ENCODE data around the gene SEPTIN8. TPM values are rescaled to one million over a fixed set of nuclear protein-coding genes. Genes with fewer than 3 reads are reported as not detected.

Gene SEPTIN8
- polyA plus RNA-seq, 1 of the 3 experiments (the other 2 are of a cell fraction): 54.9 TPM

- ChIA-PET POLR2A (interaction anchor here (1.1 kb wide), 1 partner anchor 20 kb away, joined by 4 read pairs; no protein-coding TSS in a partner anchor), CTCF (interaction anchor here (0.6 to 1.8 kb wide), 12 partner anchors 8 to 237 kb away, joined by 3 to 7 read pairs (median 3); partner anchors contain the start of genes CCNI2, GDF9, SOWAHA and UQCRQ)
- Histone ChIP-seq H3K9me3 (no peaks in the 10 kb centered on the region), H3K27me3 (ENCODE audit: insufficient read depth) (no peaks in the 10 kb centered on the region), H3F3A (replicated peaks; ENCODE audit: insufficient read depth) (no peaks in the 10 kb centered on the region), H3K36me3 (replicated peaks in 1 of 2; ENCODE audit: control insufficient read depth in 1 of 2, insufficient read depth in 2 of 2, low read length in 1 of 2) (peaks cover 3 to 6% of the 10 kb centered on the region in 2 experiments), H3K4me1 (ENCODE audit: control insufficient read depth in 1 of 2, insufficient read depth in 2 of 2, low read depth in 1 of 2, low read length in 1 of 2) (peaks cover 3 to 6% of the 10 kb centered on the region in 2 experiments; a peak in 2 of 4 replicates), H3K4me2 (peak overlapping the region; percentile 89), H3K79me2 (ENCODE audit: insufficient read depth) (peaks cover 37% of the 10 kb centered on the region; the same call in 1 of the 2 replicates), H3K9me2 (no peaks in the 10 kb centered on the region), H2AFZ (ENCODE audit: low read depth) (peak overlapping the region; percentile 89), H3K4me3 (ENCODE audit: low read depth in 2 of 2, low read length in 1 of 2) (peak overlapping the region; percentile 88 to 89), H3K27ac (ENCODE audit: low read depth in 2 of 2, low read length in 1 of 2) (peak overlapping the region in 1 of 2 experiments; percentile 54; a peak in 1 of 4 replicates), H4K20me1 (ENCODE audit: insufficient read depth) (peaks cover 5% of the 10 kb centered on the region), H3K9ac (no peak overlapping the region)
- WGBS (ENCODE audit: low lambda C conversion rate): 75% methylated on average over 9 of the region's 9 CpGs
- no peak for DNase-seq
- no peak for TF ChIP-seq NRF1 (IDR thresholded peaks at IDR 0.05; ENCODE audit: low read depth, low read length)
- TF ChIP-seq RAD21 (IDR thresholded peaks at IDR 0.05; ENCODE audit: low read length): no peak
- no peak for TF ChIP-seq SMC3 (IDR thresholded peaks at IDR 0.05; ENCODE audit: low read depth, low read length)
- TF ChIP-seq GABPA (IDR thresholded peaks at IDR 0.05; ENCODE audit: low read depth): no peak
- TF ChIP-seq, protein P1, sequence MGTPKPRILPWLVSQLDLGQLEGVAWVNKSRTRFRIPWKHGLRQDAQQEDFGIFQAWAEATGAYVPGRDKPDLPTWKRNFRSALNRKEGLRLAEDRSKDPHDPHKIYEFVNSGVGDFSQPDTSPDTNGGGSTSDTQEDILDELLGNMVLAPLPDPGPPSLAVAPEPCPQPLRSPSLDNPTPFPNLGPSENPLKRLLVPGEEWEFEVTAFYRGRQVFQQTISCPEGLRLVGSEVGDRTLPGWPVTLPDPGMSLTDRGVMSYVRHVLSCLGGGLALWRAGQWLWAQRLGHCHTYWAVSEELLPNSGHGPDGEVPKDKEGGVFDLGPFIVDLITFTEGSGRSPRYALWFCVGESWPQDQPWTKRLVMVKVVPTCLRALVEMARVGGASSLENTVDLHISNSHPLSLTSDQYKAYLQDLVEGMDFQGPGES (IDR thresholded peaks at IDR 0.05; ENCODE audit: low read depth, low read length): no peak
- TF ChIP-seq ELF1 (IDR thresholded peaks at IDR 0.05): no peak
- no peak for TF ChIP-seq PBX3 (IDR thresholded peaks at IDR 0.05)
- TF ChIP-seq JUND (IDR thresholded peaks at IDR 0.05): no peak
- no peak for TF ChIP-seq GATA2 (CRISPR knock-in tag; IDR thresholded peaks at IDR 0.05)
- TF ChIP-seq SIN3A (IDR thresholded peaks at IDR 0.05; ENCODE audit: borderline replicate concordance, low read depth, low read length): no peak
- no peak for TF ChIP-seq RXRA (IDR thresholded peaks at IDR 0.05; ENCODE audit: borderline replicate concordance, low read depth)
- no peak for TF ChIP-seq CHD2 (IDR thresholded peaks at IDR 0.05; ENCODE audit: low read length, partially characterized antibody)
- no peak for TF ChIP-seq TCF12 (IDR thresholded peaks at IDR 0.05)
These were observed 38.9 kb downstream of the SEPTIN8 start for GRCh38 chr5:132737982-132738681.
